Liver (tissue), 9 donors: Measurements from ENCODE around the gene PPP1R9A. TPM values are rescaled to one million over a fixed set of nuclear protein-coding genes. Genes with fewer than 3 reads are reported as not detected.

Source experiments
- DNase-seq: peaks from one replicate; pipeline ENCODE4 v3.0.0-alpha.2; 2017; ENCODE audit warnings: low spot score
- H3K27ac ChIP-seq, 2 donors: one replicate each; pipeline ENCODE4 v1.7.0; 2013; ENCODE audit warnings: inconsistent platforms in 2 of 2, low read length in 2 of 2, control low read depth in 1 of 2, low read depth in 1 of 2, mild to moderate bottlenecking in 1 of 2
- H3K27me3 ChIP-seq, 4 donors: one replicate each; pipeline versions ENCODE4 v1.6.1 to v1.7.0; 2013; ENCODE audit warnings: low read length in 3 of 4, inconsistent platforms in 1 of 4, mild to moderate bottlenecking in 1 of 4, moderate library complexity in 1 of 4; ENCODE audit not compliant: control insufficient read depth in 4 of 4, insufficient read depth in 4 of 4
- H3K36me3 ChIP-seq, 4 donors: one replicate each; pipeline versions ENCODE4 v1.6.1 to v1.7.0; 2013; ENCODE audit warnings: low read length in 3 of 4, mild to moderate bottlenecking in 3 of 4, low read depth in 1 of 4, moderate library complexity in 1 of 4; ENCODE audit not compliant: control insufficient read depth in 4 of 4, insufficient read depth in 3 of 4
- H3K4me1 ChIP-seq, 4 donors: one replicate each; pipeline versions ENCODE4 v1.6.1 to v1.7.0; 2013; ENCODE audit warnings: low read length in 3 of 4, mild to moderate bottlenecking in 3 of 4, moderate library complexity in 1 of 4; ENCODE audit not compliant: control insufficient read depth in 4 of 4, insufficient read depth in 4 of 4
- H3K4me3 ChIP-seq, 3 donors: one replicate each; pipeline versions ENCODE4 v1.6.1 to v1.7.0; 2013; ENCODE audit warnings: low read length in 3 of 3, control low read depth in 1 of 3, low read depth in 1 of 3, mild to moderate bottlenecking in 1 of 3
- H3K9ac ChIP-seq, 2 donors: one replicate each; pipeline ENCODE4 v1.7.0; 2013; ENCODE audit warnings: low read length in 2 of 2, mild to moderate bottlenecking in 2 of 2, moderate library complexity in 2 of 2, control low read depth in 1 of 2, low read depth in 1 of 2
- H3K9me3 ChIP-seq, 4 donors: one replicate each; pipeline versions ENCODE4 v1.6.1 to v1.7.0; 2013; ENCODE audit warnings: low read length in 3 of 4; ENCODE audit not compliant: control insufficient read depth in 4 of 4
- EGR1 ChIP-seq, 2 donors: IDR thresholded peaks; 2 replicates each; pipeline ENCODE4 v1.6.1; 2016 to 2018; ENCODE audit warnings: antibody characterized with exemption in 2 of 2, low read depth in 2 of 2
- FOXA1 ChIP-seq: IDR thresholded peaks from 2 replicates; pipeline ENCODE4 v1.6.1; 2016; ENCODE audit warnings: antibody characterized with exemption
- FOXA2 ChIP-seq: IDR thresholded peaks from 2 replicates; pipeline ENCODE4 v1.6.1; 2016; ENCODE audit warnings: antibody characterized with exemption
- HNF4A ChIP-seq, 2 donors: conservative IDR thresholded peaks; 2 replicates each; pipeline ENCODE4 v1.6.1; 2016; ENCODE audit warnings: antibody characterized with exemption in 2 of 2, mild to moderate bottlenecking in 2 of 2
- HNF4G ChIP-seq: IDR thresholded peaks from 2 replicates; pipeline ENCODE4 v1.6.1; 2016; ENCODE audit warnings: antibody characterized with exemption
- JUND ChIP-seq, 2 donors: IDR thresholded peaks; 2 replicates each; pipeline ENCODE4 v1.6.1; 2016; ENCODE audit warnings: antibody characterized with exemption in 2 of 2
- MAX ChIP-seq: IDR thresholded peaks from 2 replicates; pipeline ENCODE4 v1.6.1; 2016; ENCODE audit warnings: antibody characterized with exemption
- NR2F2 ChIP-seq: IDR thresholded peaks from 2 replicates; pipeline ENCODE4 v1.6.1; 2016; ENCODE audit warnings: antibody characterized with exemption
- RAD21 ChIP-seq, 2 donors: IDR thresholded peaks; 2 replicates each; pipeline ENCODE4 v1.6.1; 2016; ENCODE audit warnings: antibody characterized with exemption in 2 of 2, mild to moderate bottlenecking in 2 of 2
- REST ChIP-seq: IDR thresholded peaks from 2 replicates; pipeline ENCODE4 v1.6.1; 2016; ENCODE audit warnings: antibody characterized with exemption, mild to moderate bottlenecking
- RXRA ChIP-seq, 2 donors: IDR thresholded peaks; 2 replicates each; pipeline ENCODE4 v1.6.1; 2017 to 2018; ENCODE audit warnings: antibody characterized with exemption in 2 of 2, mild to moderate bottlenecking in 1 of 2
- SP1 ChIP-seq: IDR thresholded peaks from 2 replicates; pipeline ENCODE4 v1.6.1; 2018; ENCODE audit warnings: antibody characterized with exemption, mild to moderate bottlenecking
- TAF1 ChIP-seq: conservative IDR thresholded peaks from 2 replicates; pipeline ENCODE4 v1.6.1; 2016; ENCODE audit warnings: antibody characterized with exemption, mild to moderate bottlenecking
- YY1 ChIP-seq: IDR thresholded peaks from 2 replicates; pipeline ENCODE4 v1.6.1; 2016; ENCODE audit warnings: antibody characterized with exemption, mild to moderate bottlenecking
- WGBS: extraction: QIAGEN DNeasy Blood & Tissue Kit; methylation state at CpG from one replicate; pipeline ENCODE4 v1.1.7; 2013; 5-methylcytosine and 5-hydroxymethylcytosine counted together
- polyA plus RNA-seq, 2 donors: library from polyadenylated mRNA; stranded (reverse) in 1 of 2; unstranded in 1 of 2; fragments of 200-250 nt in 1 of 2; fragments of >200 nt in 1 of 2; fragmentation: Nextera tagmentation in 1 of 2; extraction: Ambion mirVana in 1 of 2; gene quantifications; one replicate each; pipeline versions ENCODE4 v1.2.1 to v1.2.3, GENCODE V29; 2013 to 2015
- total RNA-seq, 2 donors: library from RNA; depleted of rRNA; stranded (reverse); fragments of >200 nt; gene quantifications; one replicate each; pipeline ENCODE4 v1.2.3, GENCODE V29; 2014
- TF ChIP-seq, protein P1 (sequence below): fragments of 150-350 bp; IDR thresholded peaks from 2 replicates; pipeline ENCODE4 v1.5.1; 2017; ENCODE audit warnings: improper control_type of control experiment, low read depth, low read length; ENCODE audit not compliant: missing input control
- TF ChIP-seq, protein P2 (sequence below): IDR thresholded peaks from 2 replicates; pipeline ENCODE4 v1.6.1; 2016; ENCODE audit warnings: antibody characterized with exemption
- TF ChIP-seq, protein P3 (sequence below): IDR thresholded peaks from 2 replicates; pipeline ENCODE4 v1.6.1; 2016; ENCODE audit warnings: antibody characterized with exemption
- donor health status: healthy.
- donor health status: healthy.
- donor health status: healthy.
- donor health status: healthy.
- donor health status: healthy.

PPP1R9A gene
- total and polyA plus RNA-seq, 4 donors = 0.17 to 5.4 (median 2.7) TPM

- no peaks in the 10 kb centered on the region for H3K4me1 ChIP-seq
- no peak for DNase-seq
- no peak overlapping the region for H3K27ac ChIP-seq
- H3K9ac ChIP-seq = no peak overlapping the region
- no peaks in the 10 kb centered on the region for H3K27me3 ChIP-seq
- H3K9me3 ChIP-seq = no peaks in the 10 kb centered on the region
- WGBS = 42% methylated on average over 1 of the region's 1 CpG
- TF ChIP-seq TAF1 = no peak
- TF ChIP-seq JUND (IDR thresholded peaks at IDR 0.05) = no peak
- no peak for TF ChIP-seq RAD21 (IDR thresholded peaks at IDR 0.05)
- no peak for TF ChIP-seq YY1
- TF ChIP-seq, protein P1, sequence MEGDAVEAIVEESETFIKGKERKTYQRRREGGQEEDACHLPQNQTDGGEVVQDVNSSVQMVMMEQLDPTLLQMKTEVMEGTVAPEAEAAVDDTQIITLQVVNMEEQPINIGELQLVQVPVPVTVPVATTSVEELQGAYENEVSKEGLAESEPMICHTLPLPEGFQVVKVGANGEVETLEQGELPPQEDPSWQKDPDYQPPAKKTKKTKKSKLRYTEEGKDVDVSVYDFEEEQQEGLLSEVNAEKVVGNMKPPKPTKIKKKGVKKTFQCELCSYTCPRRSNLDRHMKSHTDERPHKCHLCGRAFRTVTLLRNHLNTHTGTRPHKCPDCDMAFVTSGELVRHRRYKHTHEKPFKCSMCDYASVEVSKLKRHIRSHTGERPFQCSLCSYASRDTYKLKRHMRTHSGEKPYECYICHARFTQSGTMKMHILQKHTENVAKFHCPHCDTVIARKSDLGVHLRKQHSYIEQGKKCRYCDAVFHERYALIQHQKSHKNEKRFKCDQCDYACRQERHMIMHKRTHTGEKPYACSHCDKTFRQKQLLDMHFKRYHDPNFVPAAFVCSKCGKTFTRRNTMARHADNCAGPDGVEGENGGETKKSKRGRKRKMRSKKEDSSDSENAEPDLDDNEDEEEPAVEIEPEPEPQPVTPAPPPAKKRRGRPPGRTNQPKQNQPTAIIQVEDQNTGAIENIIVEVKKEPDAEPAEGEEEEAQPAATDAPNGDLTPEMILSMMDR = no peak
- TF ChIP-seq REST = no peak
- TF ChIP-seq SP1 = no peak
- TF ChIP-seq HNF4A (conservative IDR thresholded peaks at IDR 0.05) = no peak
- TF ChIP-seq EGR1 (IDR thresholded peaks at IDR 0.05; ENCODE audit: low read depth in 2 of 2) = no peak
- no peak for TF ChIP-seq NR2F2
- TF ChIP-seq FOXA2 = no peak
- TF ChIP-seq FOXA1 = no peak
- TF ChIP-seq, protein P2, sequence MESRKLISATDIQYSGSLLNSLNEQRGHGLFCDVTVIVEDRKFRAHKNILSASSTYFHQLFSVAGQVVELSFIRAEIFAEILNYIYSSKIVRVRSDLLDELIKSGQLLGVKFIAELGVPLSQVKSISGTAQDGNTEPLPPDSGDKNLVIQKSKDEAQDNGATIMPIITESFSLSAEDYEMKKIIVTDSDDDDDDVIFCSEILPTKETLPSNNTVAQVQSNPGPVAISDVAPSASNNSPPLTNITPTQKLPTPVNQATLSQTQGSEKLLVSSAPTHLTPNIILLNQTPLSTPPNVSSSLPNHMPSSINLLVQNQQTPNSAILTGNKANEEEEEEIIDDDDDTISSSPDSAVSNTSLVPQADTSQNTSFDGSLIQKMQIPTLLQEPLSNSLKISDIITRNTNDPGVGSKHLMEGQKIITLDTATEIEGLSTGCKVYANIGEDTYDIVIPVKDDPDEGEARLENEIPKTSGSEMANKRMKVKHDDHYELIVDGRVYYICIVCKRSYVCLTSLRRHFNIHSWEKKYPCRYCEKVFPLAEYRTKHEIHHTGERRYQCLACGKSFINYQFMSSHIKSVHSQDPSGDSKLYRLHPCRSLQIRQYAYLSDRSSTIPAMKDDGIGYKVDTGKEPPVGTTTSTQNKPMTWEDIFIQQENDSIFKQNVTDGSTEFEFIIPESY = no peak
- no peak for TF ChIP-seq HNF4G
- TF ChIP-seq, protein P3, sequence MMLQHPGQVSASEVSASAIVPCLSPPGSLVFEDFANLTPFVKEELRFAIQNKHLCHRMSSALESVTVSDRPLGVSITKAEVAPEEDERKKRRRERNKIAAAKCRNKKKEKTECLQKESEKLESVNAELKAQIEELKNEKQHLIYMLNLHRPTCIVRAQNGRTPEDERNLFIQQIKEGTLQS = no peak
- no peak for TF ChIP-seq RXRA (IDR thresholded peaks at IDR 0.05)
- TF ChIP-seq MAX = no peak
- no peaks in the 10 kb centered on the region for H3K36me3 ChIP-seq
- no peak overlapping the region for H3K4me3 ChIP-seq
Measured at GRCh38 chr7:95099106-95099505, 191.7 kb downstream of the PPP1R9A start.

- Histone ChIP-seq H3K9ac (no peak overlapping the region), H3K9me3 (no peaks in the 10 kb centered on the region), H3K4me3 (no peak overlapping the region), H3K4me1 (no peaks in the 10 kb centered on the region), H3K36me3 (no peaks in the 10 kb centered on the region), H3K27me3 (no peaks in the 10 kb centered on the region), H3K27ac (no peak overlapping the region)
- WGBS = 94% methylated on average over 5 of the region's 5 CpGs
- TF ChIP-seq, protein P2 = no peak
- no peak for TF ChIP-seq EGR1 (IDR thresholded peaks at IDR 0.05; ENCODE audit: low read depth in 2 of 2)
- TF ChIP-seq MAX = no peak
- TF ChIP-seq RAD21 (IDR thresholded peaks at IDR 0.05) = no peak
- TF ChIP-seq TAF1 = no peak
- no peak for TF ChIP-seq FOXA2
- no peak for TF ChIP-seq RXRA (IDR thresholded peaks at IDR 0.05)
- TF ChIP-seq, protein P1 = no peak
- no peak for DNase-seq
Measured at GRCh38 chr7:95101422-95101821, 194.0 kb downstream of the PPP1R9A start.
